ENCODE results near the gene EEIG1.
A peak's percentile ranks its signal among the peaks of the same experiment; 100 is the strongest.

The EEIG1 gene

GRCh38 chr9:127943011-127943662, 37.7 kb downstream of the EEIG1 start:
- peaks cover 11% of the 10 kb centered on the region for H3K4me1 ChIP-seq

GRCh38 chr9:127942216-127943010, 38.4 kb downstream of the EEIG1 start:
- peak; percentile 88 for TF ChIP-seq CTCF (IDR thresholded peaks at IDR 0.05; ENCODE audit: low read depth, low read length)
- no peaks in the 10 kb centered on the region for H3K27me3 ChIP-seq
- no peaks in the 10 kb centered on the region for H3K9me3 ChIP-seq
- peaks cover 11% of the 10 kb centered on the region for H3K4me1 ChIP-seq
- no peak overlapping the region for H3K4me3 ChIP-seq (ENCODE audit: low read depth, low read length)
- H3K36me3 ChIP-seq: peaks cover 22% of the 10 kb centered on the region
- DNase-seq: peak; percentile 80

More at GRCh38 chr9:127943011-127943662, 37.7 kb downstream of the EEIG1 start:
- H3K9me3 ChIP-seq: no peaks in the 10 kb centered on the region
- H3K36me3 ChIP-seq: peaks cover 22% of the 10 kb centered on the region
- no peaks in the 10 kb centered on the region for H3K27me3 ChIP-seq
- no peak for TF ChIP-seq CTCF (IDR thresholded peaks at IDR 0.05; ENCODE audit: low read depth, low read length)
- no peak for DNase-seq
- H3K4me3 ChIP-seq (ENCODE audit: low read depth, low read length): no peak overlapping the region

GRCh38 chr9:127941961-127942215, 38.9 kb downstream of the EEIG1 start:
- TF ChIP-seq CTCF (IDR thresholded peaks at IDR 0.05; ENCODE audit: low read depth, low read length): no peak
- Histone ChIP-seq H3K27me3 (no peaks in the 10 kb centered on the region), H3K4me1 (peaks cover 11% of the 10 kb centered on the region), H3K9me3 (no peaks in the 10 kb centered on the region), H3K36me3 (peaks cover 22% of the 10 kb centered on the region), H3K4me3 (ENCODE audit: low read depth, low read length) (no peak overlapping the region)
- DNase-seq: no peak

- no peak for DNase-seq
- Histone ChIP-seq H3K9me3 (no peaks in the 10 kb centered on the region), H3K4me1 (peaks cover 11% of the 10 kb centered on the region), H3K4me3 (ENCODE audit: low read depth, low read length) (no peak overlapping the region), H3K27me3 (no peaks in the 10 kb centered on the region), H3K36me3 (peaks cover 22% of the 10 kb centered on the region)
- no peak for TF ChIP-seq CTCF (IDR thresholded peaks at IDR 0.05; ENCODE audit: low read depth, low read length)
Measured at GRCh38 chr9:127941062-127941960, 39.5 kb downstream of the EEIG1 start.

- peaks cover 22% of the 10 kb centered on the region for H3K36me3 ChIP-seq
- DNase-seq: no peak
- H3K4me1 ChIP-seq: peaks cover 11% of the 10 kb centered on the region
- no peak for TF ChIP-seq CTCF (IDR thresholded peaks at IDR 0.05; ENCODE audit: low read depth, low read length)
- no peak overlapping the region for H3K4me3 ChIP-seq (ENCODE audit: low read depth, low read length)
- H3K27me3 ChIP-seq: no peaks in the 10 kb centered on the region
- no peaks in the 10 kb centered on the region for H3K9me3 ChIP-seq
Measured at GRCh38 chr9:127940593-127940992, 40.2 kb downstream of the EEIG1 start.
